Amygdala (tissue), 56 donors: Measurements from ENCODE around the gene MTNR1B.
A peak's percentile ranks its signal among the peaks of the same experiment; 100 is the strongest.

Experiments
- DNase-seq, 56 donors: peaks; one replicate each; lab custom pipeline; 2025; lab: John Stamatoyannopoulos, UW

MTNR1B gene

GRCh38 chr11:93031386-93031785 is 61.9 kb downstream of the MTNR1B start:
- peak in 2 of 56 donors; percentile 12 to 26 for DNase-seq
